Activated T-helper 17 cell treated with anti-CD3 and anti-CD28 coated beads, Interleukin-2, amount 50 U/mL, for 72 hours (primary cell): ENCODE measurements around the gene USP6NL. TPM values are rescaled to one million over a fixed set of nuclear protein-coding genes. Genes with fewer than 3 reads are reported as not detected.
"Not testable (repeated sequence)": the region's sequence is repeated elsewhere in the genome, so short reads cannot be mapped to it uniquely, and the experiment has no call there.

Experiments
- ATAC-seq: fragments of 150-1000 bp; cut with Tn5 transposase; replicated peaks from 2 replicates; pipeline ENCODE4 v1.10.0; 2021; ENCODE audit warnings: mild to moderate bottlenecking, moderate library complexity
- H3K27ac Mint-ChIP-seq: one replicate; pipeline ENCODE4 v1.8.0; 2022; ENCODE audit warnings: mixed read lengths
- H3K27me3 Mint-ChIP-seq: one replicate; pipeline ENCODE4 v1.8.0; 2022; ENCODE audit warnings: mixed read lengths
- H3K36me3 Mint-ChIP-seq: one replicate; pipeline ENCODE4 v1.8.0; 2022; ENCODE audit warnings: low read depth, mild to moderate bottlenecking, mixed read lengths
- H3K4me1 Mint-ChIP-seq: one replicate; pipeline ENCODE4 v1.8.0; 2022; ENCODE audit warnings: mixed read lengths
- H3K4me3 Mint-ChIP-seq: one replicate; pipeline ENCODE4 v1.8.0; 2022; ENCODE audit warnings: mild to moderate bottlenecking, mixed read lengths
- H3K9me3 Mint-ChIP-seq: one replicate; pipeline ENCODE4 v1.8.0; 2022; ENCODE audit warnings: mixed read lengths
- total RNA-seq, 2 donors: library from RNA; stranded (reverse); gene quantifications; one replicate each; pipeline ENCODE4 v1.2.3, GENCODE V29; 2022

The USP6NL gene
- total RNA-seq, 2 donors from 2014 or later, result 0.74 to 1.7 TPM

GRCh38 chr10:11444531-11445228 lies 166.8 kb downstream of the USP6NL start:
- H3K27me3 Mint-ChIP-seq, result peaks cover 5% of the 10 kb centered on the region
- H3K9me3 Mint-ChIP-seq, result no peaks in the 10 kb centered on the region
- H3K4me1 Mint-ChIP-seq, result peaks cover 27% of the 10 kb centered on the region
- no peak overlapping the region for H3K27ac Mint-ChIP-seq
- H3K36me3 Mint-ChIP-seq, result no peaks in the 10 kb centered on the region
- H3K4me3 Mint-ChIP-seq, result no peak overlapping the region
- ATAC-seq, result no peak

GRCh38 chr10:11444155-11444530 lies 167.3 kb downstream of the USP6NL start:
- H3K27ac Mint-ChIP-seq, result no peak overlapping the region
- H3K36me3 Mint-ChIP-seq, result no peaks in the 10 kb centered on the region
- H3K9me3 Mint-ChIP-seq, result no peaks in the 10 kb centered on the region
- H3K4me3 Mint-ChIP-seq, result no peak overlapping the region
- H3K27me3 Mint-ChIP-seq, result peaks cover 5% of the 10 kb centered on the region
- H3K4me1 Mint-ChIP-seq, result peaks cover 30% of the 10 kb centered on the region
- ATAC-seq, result no peak

GRCh38 chr10:11443468-11444154 lies 167.8 kb downstream of the USP6NL start:
- no peak for ATAC-seq
- Mint-ChIP-seq H3K27me3 (peaks cover 5% of the 10 kb centered on the region), H3K27ac (no peak overlapping the region), H3K9me3 (no peaks in the 10 kb centered on the region), H3K4me3 (no peak overlapping the region), H3K36me3 (no peaks in the 10 kb centered on the region), H3K4me1 (peaks cover 30% of the 10 kb centered on the region)

GRCh38 chr10:11442001-11442773 lies 169.3 kb downstream of the USP6NL start:
- peak; percentile 22 for ATAC-seq
- peak overlapping the region; percentile 77 for H3K4me3 Mint-ChIP-seq
- H3K4me1 Mint-ChIP-seq, result peaks cover 26% of the 10 kb centered on the region
- H3K36me3 Mint-ChIP-seq, result no peaks in the 10 kb centered on the region
- H3K27me3 Mint-ChIP-seq, result peaks cover 5% of the 10 kb centered on the region
- peak overlapping the region; percentile 60 for H3K27ac Mint-ChIP-seq
- no peaks in the 10 kb centered on the region for H3K9me3 Mint-ChIP-seq

GRCh38 chr10:11441151-11441535 lies 170.3 kb downstream of the USP6NL start:
- Mint-ChIP-seq H3K9me3 (no peaks in the 10 kb centered on the region), H3K4me3 (peak overlapping the region; percentile 77), H3K27ac (peak overlapping the region; percentile 86), H3K27me3 (peaks cover 5% of the 10 kb centered on the region), H3K36me3 (no peaks in the 10 kb centered on the region), H3K4me1 (peaks cover 24% of the 10 kb centered on the region)
- no peak for ATAC-seq

GRCh38 chr10:11440250-11441150 lies 170.9 kb downstream of the USP6NL start:
- Mint-ChIP-seq H3K27ac (peak overlapping the region; percentile 86), H3K4me3 (peak overlapping the region; percentile 77), H3K4me1 (peaks cover 19% of the 10 kb centered on the region), H3K27me3 (no peaks in the 10 kb centered on the region), H3K9me3 (no peaks in the 10 kb centered on the region), H3K36me3 (no peaks in the 10 kb centered on the region)
- peak; percentile 85 for ATAC-seq

GRCh38 chr10:11439523-11440053 lies 171.9 kb downstream of the USP6NL start:
- peak overlapping the region; percentile 77 for H3K4me3 Mint-ChIP-seq
- no peak for ATAC-seq
- no peaks in the 10 kb centered on the region for H3K36me3 Mint-ChIP-seq
- peaks cover 19% of the 10 kb centered on the region for H3K4me1 Mint-ChIP-seq
- peak overlapping the region; percentile 86 for H3K27ac Mint-ChIP-seq
- no peaks in the 10 kb centered on the region for H3K27me3 Mint-ChIP-seq
- H3K9me3 Mint-ChIP-seq, result no peaks in the 10 kb centered on the region

- Mint-ChIP-seq H3K27ac (no peak overlapping the region), H3K4me3 (no peak overlapping the region), H3K4me1 (peaks cover 19% of the 10 kb centered on the region), H3K9me3 (no peaks in the 10 kb centered on the region), H3K36me3 (no peaks in the 10 kb centered on the region), H3K27me3 (no peaks in the 10 kb centered on the region)
- no peak for ATAC-seq
Measured at GRCh38 chr10:11437391-11438142, 173.9 kb downstream of the USP6NL start.

- H3K4me1 Mint-ChIP-seq, result peaks cover 16% of the 10 kb centered on the region
- not testable (repeated sequence) for H3K4me3 Mint-ChIP-seq, ATAC-seq, H3K9me3 Mint-ChIP-seq, H3K27ac Mint-ChIP-seq, H3K27me3 Mint-ChIP-seq, H3K36me3 Mint-ChIP-seq
Measured at GRCh38 chr10:11436445-11436844, 175.0 kb downstream of the USP6NL start.

- Mint-ChIP-seq H3K36me3 (no peaks in the 10 kb centered on the region), H3K4me3 (no peak overlapping the region), H3K27me3 (no peaks in the 10 kb centered on the region), H3K9me3 (no peaks in the 10 kb centered on the region), H3K27ac (no peak overlapping the region), H3K4me1 (peaks cover 11% of the 10 kb centered on the region)
- ATAC-seq, result no peak
Measured at GRCh38 chr10:11435581-11435981, 175.9 kb downstream of the USP6NL start.

- Mint-ChIP-seq H3K36me3 (no peaks in the 10 kb centered on the region), H3K27ac (no peak overlapping the region), H3K4me1 (peaks cover 5% of the 10 kb centered on the region), H3K9me3 (no peaks in the 10 kb centered on the region), H3K4me3 (no peak overlapping the region), H3K27me3 (no peaks in the 10 kb centered on the region)
- ATAC-seq, result no peak
Measured at GRCh38 chr10:11434324-11434723, 177.1 kb downstream of the USP6NL start.

GRCh38 chr10:11433657-11434056 lies 177.8 kb downstream of the USP6NL start:
- Mint-ChIP-seq H3K27me3 (no peaks in the 10 kb centered on the region), H3K36me3 (no peaks in the 10 kb centered on the region), H3K27ac (no peak overlapping the region), H3K4me3 (no peak overlapping the region), H3K4me1 (no peaks in the 10 kb centered on the region), H3K9me3 (no peaks in the 10 kb centered on the region)
- no peak for ATAC-seq

- H3K4me1 Mint-ChIP-seq, result peaks cover 1% of the 10 kb centered on the region
- H3K27ac Mint-ChIP-seq, result no peak overlapping the region
- H3K9me3 Mint-ChIP-seq, result peaks cover 2% of the 10 kb centered on the region
- H3K36me3 Mint-ChIP-seq, result no peaks in the 10 kb centered on the region
- no peak overlapping the region for H3K4me3 Mint-ChIP-seq
- no peak for ATAC-seq
- H3K27me3 Mint-ChIP-seq, result no peaks in the 10 kb centered on the region
Measured at GRCh38 chr10:11431216-11431555, 180.3 kb downstream of the USP6NL start.
